ENCODE results near the gene SIRPA.

Gene SIRPA

GRCh38 chr20:1890469-1891262, 4.5 kb upstream of the SIRPA start:
- H3K4me3 ChIP-seq (replicated peaks; ENCODE audit: insufficient read depth, low read length) = no peak overlapping the region
- no peak overlapping the region for H3K27ac ChIP-seq (replicated peaks)
- no peak for TF ChIP-seq POLR2AphosphoS5 (IDR thresholded peaks at IDR 0.05; ENCODE audit: low read depth)
- no peak for TF ChIP-seq REST (IDR thresholded peaks at IDR 0.05; ENCODE audit: insufficient replicate concordance, low read depth)
- TF ChIP-seq SPI1 (IDR thresholded peaks at IDR 0.05; ENCODE audit: borderline replicate concordance, low read depth) = no peak
- TF ChIP-seq GABPA (IDR thresholded peaks at IDR 0.05; ENCODE audit: low read depth) = no peak
- TF ChIP-seq CTCF (IDR thresholded peaks at IDR 0.05; ENCODE audit: insufficient read depth, low read length) = no peak
- DNase-seq (ENCODE audit: low read depth in 1 of 2, low spot score in 1 of 2) = no peak
- no peaks in the 10 kb centered on the region for H3K27me3 ChIP-seq (ENCODE audit: insufficient read depth, poor library complexity, severe bottlenecking)

GRCh38 chr20:1891263-1892118, 3.7 kb upstream of the SIRPA start:
- Histone ChIP-seq H3K27ac (replicated peaks) (no peak overlapping the region), H3K27me3 (ENCODE audit: insufficient read depth, poor library complexity, severe bottlenecking) (no peaks in the 10 kb centered on the region)
- no peak for DNase-seq (ENCODE audit: low read depth in 1 of 2, low spot score in 1 of 2)

More at GRCh38 chr20:1891263-1892118, 3.7 kb upstream of the SIRPA start:
- H3K4me3 ChIP-seq (replicated peaks; ENCODE audit: insufficient read depth, low read length) = no peak overlapping the region
- no peak for TF ChIP-seq GABPA (IDR thresholded peaks at IDR 0.05; ENCODE audit: low read depth)
- no peak for TF ChIP-seq REST (IDR thresholded peaks at IDR 0.05; ENCODE audit: insufficient replicate concordance, low read depth)
- TF ChIP-seq SPI1 (IDR thresholded peaks at IDR 0.05; ENCODE audit: borderline replicate concordance, low read depth) = no peak
- no peak for TF ChIP-seq POLR2AphosphoS5 (IDR thresholded peaks at IDR 0.05; ENCODE audit: low read depth)
- no peak for TF ChIP-seq CTCF (IDR thresholded peaks at IDR 0.05; ENCODE audit: insufficient read depth, low read length)

All from HL-60 (cell line).